NCI-H345 (cell line): ENCODE measurements around the gene EVL.

Experiments used
- DNase-seq: peaks from one replicate; lab custom pipeline; 2025; lab: John Stamatoyannopoulos, UW

The EVL gene

DNA sequence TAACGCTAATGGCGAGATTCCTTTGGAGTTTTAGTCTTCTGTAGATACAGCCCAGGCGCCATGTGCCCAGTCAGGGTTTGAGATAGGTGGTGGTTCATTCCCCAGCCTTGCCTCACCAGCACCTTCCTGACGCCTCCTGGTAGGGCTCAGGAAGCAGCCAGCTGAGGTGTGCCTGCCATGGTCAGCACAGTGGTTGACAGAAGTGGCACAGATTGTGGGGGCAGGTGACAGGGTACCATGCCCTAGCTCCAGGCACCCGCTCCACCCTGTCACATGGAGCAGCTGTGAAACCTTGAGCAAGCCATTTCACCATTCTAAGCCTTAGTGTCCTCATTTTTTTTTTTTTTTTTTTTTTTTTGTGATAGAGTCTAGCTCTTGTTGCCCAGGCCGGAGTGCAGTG lies 45.6 kb downstream of the EVL start:
- DNase-seq: no peak

DNA sequence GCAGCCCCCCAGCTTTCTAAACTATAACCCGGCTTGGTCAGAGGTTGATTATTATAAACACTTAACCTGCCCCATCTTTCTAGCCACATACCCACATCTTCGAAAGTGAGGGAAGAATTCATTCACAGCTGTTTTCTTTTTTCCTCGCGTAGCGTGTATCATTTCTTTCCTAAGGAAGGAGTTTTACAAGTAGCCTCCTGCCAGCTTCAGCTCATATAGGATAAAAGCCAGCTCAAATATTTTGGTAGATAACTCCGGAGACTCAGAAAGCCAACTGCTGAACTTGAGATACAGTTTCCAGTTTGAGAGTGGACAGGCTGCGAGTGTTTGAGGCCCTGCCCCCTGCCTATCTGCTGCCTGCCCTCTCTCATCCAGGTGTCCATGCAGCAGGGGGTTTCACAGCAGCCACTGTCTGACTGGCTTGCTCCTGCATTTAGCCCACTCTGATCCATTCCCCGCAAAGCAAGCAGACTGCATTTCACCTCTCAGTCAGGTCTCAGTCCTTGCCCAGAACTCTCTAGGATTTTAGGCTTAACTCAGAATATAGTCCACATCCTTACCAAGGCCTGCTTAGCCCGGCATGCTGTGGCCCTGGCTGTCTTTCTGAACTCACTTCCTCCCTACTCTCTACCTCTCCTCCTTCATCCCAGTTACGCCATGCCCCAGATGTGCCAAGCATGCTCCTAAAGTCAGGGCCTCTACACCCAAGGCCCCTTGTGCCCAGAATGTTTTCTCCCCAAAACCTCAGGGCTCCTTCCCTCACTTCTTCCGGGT lies 46.9 kb downstream of the EVL start:
- no peak for DNase-seq

- DNase-seq: peak; percentile 40
Observed at GRCh38 chr14:100114109-100114765, 49.0 kb downstream of the EVL start.

GRCh38 chr14:100115236-100115635 lies 50.0 kb downstream of the EVL start:
- no peak for DNase-seq

- no peak for DNase-seq
Observed at GRCh38 chr14:100115726-100116125, 50.5 kb downstream of the EVL start.

DNA sequence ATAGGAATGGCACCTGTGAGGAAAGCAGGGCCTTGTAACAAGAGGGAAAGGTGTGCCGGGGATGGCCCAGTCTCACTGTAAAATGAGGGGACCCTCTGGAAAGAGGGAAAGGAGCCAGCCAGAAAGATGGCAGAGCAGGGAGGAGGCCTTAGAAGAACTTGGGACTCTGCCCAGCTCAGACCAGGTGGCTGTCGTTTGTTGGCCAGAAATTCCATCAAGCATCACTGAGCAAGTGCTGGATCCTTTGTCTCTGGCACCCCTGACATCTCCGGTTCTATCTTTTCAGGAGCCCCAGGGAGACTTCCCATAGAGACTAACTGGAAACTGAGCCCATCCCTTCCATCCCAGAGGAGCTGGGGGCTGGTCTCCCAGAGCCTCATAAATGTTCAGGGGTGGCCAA lies 50.9 kb downstream of the EVL start:
- DNase-seq: no peak

DNA sequence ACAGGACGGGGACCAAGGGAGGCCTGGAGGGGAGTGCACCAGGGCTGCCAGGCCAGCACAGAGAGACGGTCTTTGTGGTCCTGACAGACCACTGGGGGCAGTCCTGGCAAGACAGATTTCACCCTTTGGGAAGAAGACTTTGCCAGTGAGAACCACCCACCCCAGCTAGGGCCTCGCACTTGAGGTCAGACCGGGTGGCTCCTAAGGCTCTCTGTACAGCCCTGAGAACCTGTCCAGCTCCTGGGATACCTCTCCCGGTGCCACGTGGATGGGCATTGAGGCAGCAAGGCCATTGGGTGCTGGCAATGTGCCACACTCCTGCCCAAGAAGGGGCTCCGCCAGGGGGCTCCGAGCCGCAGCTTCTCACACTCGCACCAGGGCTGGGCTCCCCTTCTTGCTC lies 51.8 kb downstream of the EVL start:
- DNase-seq: no peak

GRCh38 chr14:100117633-100118395 lies 52.6 kb downstream of the EVL start:
- peak; percentile 66 for DNase-seq

DNA sequence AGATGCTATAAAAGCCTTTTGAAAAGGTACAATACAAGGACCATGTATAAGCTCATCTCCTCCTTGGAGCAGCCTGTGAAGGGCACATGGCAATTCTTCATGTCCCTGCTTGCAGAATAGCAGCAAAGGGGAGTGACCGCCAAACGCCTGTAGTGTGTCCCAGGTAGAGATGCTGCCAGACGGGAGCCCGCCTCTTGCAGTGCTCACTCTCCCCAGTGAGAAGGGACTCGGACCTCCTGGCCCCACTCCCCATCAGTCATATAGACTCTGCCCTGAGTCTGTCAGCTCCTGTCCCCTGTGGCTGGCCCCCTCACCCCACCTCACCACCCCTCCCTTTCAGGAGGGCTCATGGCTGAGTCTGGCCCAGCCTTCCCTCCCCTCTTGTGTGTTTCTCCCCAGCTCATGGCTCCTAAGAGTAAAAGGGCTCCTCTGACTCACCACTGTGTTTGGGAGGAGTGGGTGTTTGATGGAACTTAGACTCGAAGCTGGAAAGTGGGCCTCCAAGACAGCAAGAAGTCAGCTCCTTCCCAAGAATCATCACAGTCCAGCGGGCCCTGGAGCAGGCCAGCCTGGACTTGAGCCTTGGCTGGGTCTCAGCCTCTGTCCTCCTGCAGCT lies 53.3 kb downstream of the EVL start:
- no peak for DNase-seq

- no peak for DNase-seq
Observed at GRCh38 chr14:100119251-100119650, 54.0 kb downstream of the EVL start.

GRCh38 chr14:100120522-100121269 lies 55.5 kb downstream of the EVL start:
- no peak for DNase-seq

DNA sequence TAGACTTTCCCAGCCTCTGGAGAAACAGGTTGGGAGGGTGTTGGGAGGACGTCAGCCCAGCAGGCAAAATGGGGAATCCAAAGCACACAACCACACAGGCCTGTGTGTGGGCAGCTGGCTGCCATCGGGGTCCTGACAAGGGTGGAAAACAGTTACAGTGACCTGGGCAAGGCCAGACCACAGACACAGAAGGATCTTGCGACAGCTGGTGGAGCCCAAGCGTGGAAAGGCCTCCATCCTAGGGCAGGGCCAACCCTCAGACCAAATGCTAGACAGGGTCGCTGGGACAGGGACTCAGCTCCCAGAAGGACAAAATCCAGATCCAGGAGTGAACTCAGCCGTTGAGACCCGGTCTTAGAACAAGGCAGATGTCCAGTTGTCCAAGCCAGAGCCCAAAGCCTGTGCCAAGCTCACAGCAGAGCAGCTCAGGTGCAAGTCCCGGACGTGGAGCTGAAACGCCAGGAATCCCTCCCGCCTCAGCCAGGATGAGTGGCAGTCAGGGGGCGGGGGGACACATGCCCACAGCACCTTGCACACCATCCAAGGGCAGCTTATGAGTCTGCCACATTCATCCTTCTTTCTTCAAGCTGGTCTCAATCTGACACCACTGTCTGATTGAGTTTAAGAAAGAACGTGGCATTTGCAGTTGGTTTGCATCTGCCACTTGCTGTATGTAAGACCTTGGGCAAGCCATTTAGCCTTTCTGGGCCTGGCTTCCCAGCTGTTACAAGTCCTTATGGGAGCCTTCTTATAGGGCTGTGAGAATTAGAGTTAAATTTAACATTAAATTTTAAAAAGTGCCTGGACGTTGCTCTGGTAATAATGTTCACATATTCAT lies 56.6 kb downstream of the EVL start:
- no peak for DNase-seq

DNA sequence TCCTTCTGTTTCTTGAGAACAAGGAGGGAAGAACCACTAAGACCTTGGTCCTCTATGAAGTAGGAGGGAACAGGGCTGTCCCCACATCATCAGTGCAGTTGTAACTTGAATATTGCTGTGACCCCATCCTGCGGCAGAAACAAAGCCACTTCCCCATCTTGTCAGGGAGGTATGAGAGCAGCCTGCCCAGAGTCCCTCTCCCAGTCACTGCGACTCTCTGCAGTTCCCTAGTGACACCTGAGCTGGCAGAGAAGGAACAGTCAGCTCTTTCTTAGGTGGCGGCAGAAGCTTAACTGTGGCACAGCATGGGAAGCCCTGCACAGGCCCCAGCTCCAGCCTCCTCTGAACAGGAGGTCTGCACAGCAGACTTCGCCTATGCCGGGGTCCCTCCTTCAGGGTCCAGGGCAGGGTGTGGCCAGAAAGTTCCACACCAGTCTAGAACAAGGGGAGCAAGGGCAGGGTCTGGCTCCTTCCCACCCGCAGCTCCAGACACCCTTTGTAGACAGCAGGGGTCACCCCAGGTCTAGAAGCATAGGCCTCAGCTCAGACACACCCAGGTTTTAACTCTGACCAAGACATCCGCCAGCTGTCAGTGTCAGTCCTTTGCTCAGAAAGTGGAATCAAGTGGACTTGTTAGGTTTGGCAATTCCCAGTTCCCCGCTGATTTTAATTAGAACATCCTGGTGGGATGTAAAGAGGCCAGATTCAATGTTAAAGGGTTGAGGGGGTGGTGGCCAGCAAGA lies 57.4 kb downstream of the EVL start:
- DNase-seq: no peak

DNA sequence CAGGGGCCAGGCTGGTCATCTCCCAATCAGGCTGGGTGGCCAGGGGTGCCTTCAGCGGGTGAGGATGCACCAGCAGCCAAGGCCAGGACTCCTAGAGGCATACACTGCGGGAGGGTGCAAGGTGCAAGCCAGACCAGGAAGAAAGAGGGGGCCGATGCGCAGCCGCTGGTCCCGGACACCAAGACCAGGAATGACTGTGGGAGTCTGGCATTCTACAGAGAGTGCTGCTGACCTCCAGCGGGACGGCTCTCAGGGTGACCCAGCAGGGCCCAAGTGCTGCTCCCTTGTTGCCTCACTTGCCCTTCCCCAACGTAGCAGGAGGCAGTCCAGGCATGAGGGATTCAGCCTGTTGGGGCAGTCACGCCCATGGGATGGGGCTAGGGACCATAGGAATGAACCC lies 58.4 kb downstream of the EVL start:
- DNase-seq: no peak

GRCh38 chr14:100124551-100125088 lies 59.4 kb downstream of the EVL start:
- peak; percentile 81 for DNase-seq

GRCh38 chr14:100126401-100126800 lies 61.2 kb downstream of the EVL start:
- no peak for DNase-seq

DNA sequence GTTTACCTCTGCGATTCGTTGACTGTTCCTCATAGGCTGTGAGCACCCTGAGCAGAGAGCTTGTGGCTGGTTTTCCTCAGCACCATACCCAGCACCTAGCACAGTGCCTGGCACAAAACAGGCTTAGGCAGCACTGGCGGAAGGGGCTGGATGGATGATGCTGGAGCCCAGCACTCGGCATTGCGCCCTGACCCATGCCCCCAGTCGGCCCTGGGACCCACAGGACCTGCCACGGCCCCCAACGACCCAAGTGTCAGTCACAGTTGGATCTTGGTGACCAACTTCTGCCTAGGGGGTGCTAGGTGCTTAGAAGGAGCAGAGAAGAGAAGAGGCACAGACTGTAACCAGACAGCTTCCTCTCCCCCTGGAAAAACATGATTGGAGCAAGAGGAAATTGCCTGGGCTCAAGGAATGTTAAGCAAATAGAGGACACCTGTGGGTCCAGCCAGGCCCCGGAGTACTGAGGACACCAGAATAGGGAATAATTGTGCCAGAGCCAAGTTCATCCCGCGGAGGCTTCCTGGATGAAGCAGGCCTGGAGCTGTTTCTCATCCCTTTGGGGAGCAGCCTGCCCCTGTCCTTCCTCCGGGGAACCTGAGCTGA lies 62.7 kb downstream of the EVL start:
- DNase-seq: no peak

GRCh38 chr14:100128688-100129087 lies 63.5 kb downstream of the EVL start:
- no peak for DNase-seq

DNA sequence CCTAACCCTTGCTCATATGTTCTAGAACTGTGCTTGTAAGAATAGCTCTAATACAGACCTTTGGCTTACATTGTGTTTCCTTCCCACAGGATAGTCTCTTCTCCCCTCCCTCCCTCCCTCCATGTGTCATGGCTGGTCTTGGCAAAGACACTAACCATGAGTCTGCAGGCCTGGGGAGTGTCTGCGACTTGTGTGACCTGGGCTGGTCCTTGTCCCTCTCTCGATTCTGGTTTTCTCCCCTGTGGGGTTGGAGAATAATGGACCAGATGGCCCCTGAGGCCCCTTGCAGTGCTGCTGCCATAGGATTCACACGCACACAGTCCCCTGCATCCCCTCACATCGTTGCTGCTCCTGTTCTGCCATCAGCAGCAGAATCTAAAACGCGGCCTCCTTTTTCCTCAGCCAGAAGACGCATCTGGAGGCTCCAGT lies 64.0 kb downstream of the EVL start:
- DNase-seq: no peak
